Measurements from ENCODE around the gene SLC16A13. TPM values are rescaled to one million over a fixed set of nuclear protein-coding genes. Genes with fewer than 3 reads are reported as not detected.

Gene SLC16A13
- total and polyA plus RNA-seq, 2 donors (not counting 1 experiment from before 2014, with no cell fraction given), result 7.4 to 21.9 TPM

DNA sequence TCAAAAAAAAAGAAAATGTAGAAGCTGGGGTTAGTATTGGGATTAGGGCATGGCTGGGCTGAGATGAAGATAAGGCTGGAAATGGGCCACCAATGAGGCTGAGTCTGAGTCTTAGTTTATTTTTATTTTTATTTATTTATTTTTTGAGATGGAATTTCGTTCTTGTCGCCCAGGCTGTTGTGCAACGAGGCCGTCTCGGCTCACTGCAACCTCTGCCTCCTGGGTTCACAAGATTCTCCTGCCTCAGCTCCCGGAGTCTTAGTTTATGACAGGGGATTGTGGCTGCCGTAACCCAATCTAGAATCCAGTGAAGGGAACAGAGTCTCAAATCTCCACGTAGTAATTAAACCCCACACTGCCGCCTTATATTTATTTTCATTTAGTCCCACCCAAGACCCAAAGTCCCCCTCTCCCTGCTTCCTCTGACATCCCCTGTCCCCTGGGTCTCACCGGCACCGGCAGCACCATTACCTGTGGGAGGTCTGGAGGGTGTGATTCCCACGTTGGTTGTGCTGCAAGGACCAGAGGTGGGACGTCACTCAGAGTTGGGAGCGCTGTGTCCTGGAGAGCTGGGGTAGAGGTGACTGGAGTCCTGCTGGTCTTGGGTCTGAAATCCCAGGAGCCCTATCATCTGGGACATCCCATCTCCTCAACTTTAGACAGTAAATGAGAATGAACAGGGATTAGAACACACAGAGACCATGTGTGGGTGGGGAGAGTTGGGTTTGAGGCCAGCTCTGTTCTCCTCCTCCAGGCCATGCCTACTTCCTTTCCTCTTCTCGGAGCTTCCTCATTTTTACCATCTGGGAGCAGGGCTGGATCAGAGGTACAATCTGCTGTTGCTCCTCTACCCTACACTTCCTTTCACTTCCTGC lies 44.0 kb downstream of the SLC16A13 start, which contains the start of gene CLEC10A:
TSS of gene CLEC10A (minus strand) at position 671 of the 875 bp plus-strand sequence. CDS start 1,439 bp downstream, outside the sequence.
- Histone ChIP-seq H3K4me3 (ENCODE audit: control extremely low read depth in 1 of 5, extremely low read depth in 1 of 5, insufficient read depth in 1 of 5, low read depth in 2 of 5, low read length in 4 of 5) (no peak within 1 kb of the TSS), H3K9ac (ENCODE audit: low read length) (no peak within 1 kb of the TSS), H3K27me3 (replicated peaks in 1 of 4; ENCODE audit: control extremely low read depth in 1 of 4, control insufficient read depth in 3 of 4, insufficient read depth in 4 of 4, low read length in 3 of 4) (peaks cover 0 to 6% (median 3%) of the 10 kb centered on the region in 4 experiments), H4K20me1 (ENCODE audit: control insufficient read depth, insufficient read depth, low read length, poor library complexity, severe bottlenecking) (no peaks in the 10 kb centered on the region), H3K4me1 (ENCODE audit: control insufficient read depth in 2 of 2, insufficient read depth in 2 of 2, low read length in 2 of 2) (peaks cover 10 to 17% of the 10 kb centered on the region in 2 donors), H3K4me2 (replicated peaks; ENCODE audit: low read depth, low read length, poor library complexity, severe bottlenecking) (no peak within 1 kb of the TSS), H3K9me3 (ENCODE audit: control extremely low read depth in 1 of 3, control insufficient read depth in 2 of 3, insufficient read depth in 1 of 3, low read length in 2 of 3) (peaks cover 0 to 4% (median 0%) of the 10 kb centered on the region in 3 donors), H2AFZ (ENCODE audit: insufficient read depth, low read depth, low read length, poor library complexity, severe bottlenecking) (no peak within 1 kb of the TSS), H3K79me2 (ENCODE audit: control insufficient read depth, insufficient read depth, low read length) (no peaks in the 10 kb centered on the region), H3K36me3 (replicated peaks in 1 of 2; ENCODE audit: control extremely low read depth in 1 of 2, control insufficient read depth in 1 of 2, extremely low read depth in 1 of 2, insufficient read depth in 2 of 2, low read length in 1 of 2) (no peaks in the 10 kb centered on the region), H3K27ac (ENCODE audit: low read length in 2 of 2) (no peak within 1 kb of the TSS)
- WGBS (ENCODE audit: insufficient coverage), result 81% methylated on average over 10 of the region's 15 CpGs
- Mint-ChIP-seq H3K4me1 (peaks cover 23% of the 10 kb centered on the region), H3K27me3 (peaks cover 21% of the 10 kb centered on the region), H3K4me3 (no peak within 1 kb of the TSS), H3K27ac (no peak within 1 kb of the TSS), H3K9me3 (ENCODE audit: insufficient read depth) (no peaks in the 10 kb centered on the region)
- POLR2A ChIA-PET, result interaction anchor here (0.5 kb wide), 1 partner anchor 365 kb away, joined by 3 read pairs; no protein-coding TSS in a partner anchor
- intact Hi-C loops (cut with micrococcal nuclease), result no loop called here
- no peak for DNase-seq
- CTCF ChIA-PET, result interaction anchor here (1.3 kb wide), 1 partner anchor 28 kb away, joined by 3 read pairs; no protein-coding TSS in a partner anchor
- no peak for ATAC-seq (ENCODE audit: low read depth)
- TF ChIP-seq EZH2 (IDR thresholded peaks at IDR 0.05; ENCODE audit: borderline replicate concordance, insufficient read depth, low read depth, low read length, poor library complexity, severe bottlenecking), result no peak
- TF ChIP-seq, protein P1, sequence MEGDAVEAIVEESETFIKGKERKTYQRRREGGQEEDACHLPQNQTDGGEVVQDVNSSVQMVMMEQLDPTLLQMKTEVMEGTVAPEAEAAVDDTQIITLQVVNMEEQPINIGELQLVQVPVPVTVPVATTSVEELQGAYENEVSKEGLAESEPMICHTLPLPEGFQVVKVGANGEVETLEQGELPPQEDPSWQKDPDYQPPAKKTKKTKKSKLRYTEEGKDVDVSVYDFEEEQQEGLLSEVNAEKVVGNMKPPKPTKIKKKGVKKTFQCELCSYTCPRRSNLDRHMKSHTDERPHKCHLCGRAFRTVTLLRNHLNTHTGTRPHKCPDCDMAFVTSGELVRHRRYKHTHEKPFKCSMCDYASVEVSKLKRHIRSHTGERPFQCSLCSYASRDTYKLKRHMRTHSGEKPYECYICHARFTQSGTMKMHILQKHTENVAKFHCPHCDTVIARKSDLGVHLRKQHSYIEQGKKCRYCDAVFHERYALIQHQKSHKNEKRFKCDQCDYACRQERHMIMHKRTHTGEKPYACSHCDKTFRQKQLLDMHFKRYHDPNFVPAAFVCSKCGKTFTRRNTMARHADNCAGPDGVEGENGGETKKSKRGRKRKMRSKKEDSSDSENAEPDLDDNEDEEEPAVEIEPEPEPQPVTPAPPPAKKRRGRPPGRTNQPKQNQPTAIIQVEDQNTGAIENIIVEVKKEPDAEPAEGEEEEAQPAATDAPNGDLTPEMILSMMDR (IDR thresholded peaks at IDR 0.05), result no peak

Data from B cell (primary cell).